22Rv1 (cell line): ENCODE measurements around the gene RAB11FIP3.

ENCODE experiments used
- ZFX ChIP-seq: fragments of 450-650 bp; IDR thresholded peaks from 2 replicates; pipeline ENCODE4 v1.6.1; 2017; ENCODE audit warnings: antibody characterized with exemption, borderline replicate concordance
- TF ChIP-seq, protein P1 (sequence below): fragments of 450-650 bp; IDR thresholded peaks from 2 replicates; pipeline ENCODE4 v1.5.1; 2017; ENCODE audit warnings: mild to moderate bottlenecking

DNA sequence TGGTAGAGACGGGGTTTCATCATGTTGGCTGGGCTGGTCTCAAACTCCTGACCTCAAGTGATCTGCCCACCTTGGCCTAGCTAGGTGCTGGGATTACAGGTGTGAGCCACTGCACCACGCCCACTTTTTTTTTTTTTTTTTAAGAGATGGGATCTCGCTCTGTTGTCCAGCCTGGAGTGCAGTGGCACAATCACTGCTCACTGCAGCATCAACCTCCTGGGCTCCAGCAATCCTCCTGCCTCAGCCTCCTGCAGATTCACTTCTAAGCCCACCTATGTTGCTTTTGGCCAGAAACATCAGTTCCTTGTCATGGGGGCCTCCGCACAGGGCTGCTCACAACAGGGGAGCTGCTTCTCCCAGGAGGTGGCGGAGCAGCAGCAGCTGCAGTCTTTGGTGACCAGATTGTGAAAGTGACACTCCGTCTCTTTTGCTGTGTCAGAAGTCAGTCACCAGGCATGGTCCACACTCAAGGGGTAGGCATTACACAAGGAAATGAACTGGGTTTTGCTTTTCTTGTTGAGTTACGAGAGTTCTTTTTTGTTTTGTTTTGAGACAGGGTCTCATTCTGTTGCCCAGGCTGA, 32.9 kb upstream of the RAB11FIP3 start:
- TF ChIP-seq, protein P1, sequence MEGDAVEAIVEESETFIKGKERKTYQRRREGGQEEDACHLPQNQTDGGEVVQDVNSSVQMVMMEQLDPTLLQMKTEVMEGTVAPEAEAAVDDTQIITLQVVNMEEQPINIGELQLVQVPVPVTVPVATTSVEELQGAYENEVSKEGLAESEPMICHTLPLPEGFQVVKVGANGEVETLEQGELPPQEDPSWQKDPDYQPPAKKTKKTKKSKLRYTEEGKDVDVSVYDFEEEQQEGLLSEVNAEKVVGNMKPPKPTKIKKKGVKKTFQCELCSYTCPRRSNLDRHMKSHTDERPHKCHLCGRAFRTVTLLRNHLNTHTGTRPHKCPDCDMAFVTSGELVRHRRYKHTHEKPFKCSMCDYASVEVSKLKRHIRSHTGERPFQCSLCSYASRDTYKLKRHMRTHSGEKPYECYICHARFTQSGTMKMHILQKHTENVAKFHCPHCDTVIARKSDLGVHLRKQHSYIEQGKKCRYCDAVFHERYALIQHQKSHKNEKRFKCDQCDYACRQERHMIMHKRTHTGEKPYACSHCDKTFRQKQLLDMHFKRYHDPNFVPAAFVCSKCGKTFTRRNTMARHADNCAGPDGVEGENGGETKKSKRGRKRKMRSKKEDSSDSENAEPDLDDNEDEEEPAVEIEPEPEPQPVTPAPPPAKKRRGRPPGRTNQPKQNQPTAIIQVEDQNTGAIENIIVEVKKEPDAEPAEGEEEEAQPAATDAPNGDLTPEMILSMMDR, result no peak
- TF ChIP-seq ZFX, result no peak
